Measurements from ENCODE around the gene SORD.

DNA sequence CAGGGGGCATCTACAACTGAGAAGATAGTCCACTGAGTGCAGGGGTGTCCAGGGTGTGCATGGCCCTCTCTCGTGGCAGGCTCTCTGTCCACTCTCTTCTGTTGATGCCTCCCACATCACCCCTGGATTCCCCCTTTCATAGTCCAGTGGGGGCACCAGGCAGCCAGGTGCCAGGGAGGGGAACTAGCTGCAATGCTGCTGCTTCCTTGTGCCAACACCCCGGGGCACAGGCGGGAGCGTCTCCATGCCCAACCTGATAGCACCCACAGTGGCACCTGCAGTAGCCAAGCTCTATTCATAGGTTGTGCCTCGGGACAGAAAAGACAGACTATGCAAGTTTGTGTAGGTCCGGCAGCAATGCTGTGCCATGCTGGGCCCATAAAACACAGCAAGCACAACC, 79.2 kb downstream of the SORD start:
- TF ChIP-seq CTCF (IDR thresholded peaks at IDR 0.05): no peak
- no peak for TF ChIP-seq EP300 (IDR thresholded peaks at IDR 0.05)
- TF ChIP-seq POLR2A (IDR thresholded peaks at IDR 0.05): no peak
